HCT116 (cell line): ENCODE results near the gene TEX19.

Source experiments
- ATF3 ChIP-seq: IDR thresholded peaks from 2 replicates; pipeline ENCODE4 v1.6.1; 2012
- CEBPB ChIP-seq: IDR thresholded peaks from 2 replicates; pipeline ENCODE4 v1.6.1; 2012; ENCODE audit warnings: low read depth
- EZH2 ChIP-seq: fragments of 200-600 bp; sonication (generic); IDR thresholded peaks from 2 replicates; pipeline ENCODE4 v1.6.1; 2017; ENCODE audit warnings: antibody characterized with exemption, mixed run types
- EZH2phosphoT487 ChIP-seq: fragments of 200-600 bp; IDR thresholded peaks from 2 replicates; pipeline ENCODE4 v1.6.1; 2018; ENCODE audit warnings: antibody characterized with exemption, borderline replicate concordance
- JUND ChIP-seq: IDR thresholded peaks from 2 replicates; pipeline ENCODE4 v1.6.1; 2012
- MAX ChIP-seq: IDR thresholded peaks from 2 replicates; pipeline ENCODE4 v1.6.1; 2012
- POLR2AphosphoS5 ChIP-seq: IDR thresholded peaks from 2 replicates; pipeline ENCODE4 v1.6.1; 2011; ENCODE audit warnings: mild to moderate bottlenecking, low read depth, low read length, moderate library complexity
- RAD21 ChIP-seq: IDR thresholded peaks from 2 replicates; pipeline ENCODE4 v1.6.1; 2012; ENCODE audit warnings: low read depth, mild to moderate bottlenecking
- TCF7L2 ChIP-seq: IDR thresholded peaks from 2 replicates; pipeline ENCODE4 v1.7.0; 2011; ENCODE audit warnings: borderline replicate concordance, inconsistent platforms; ENCODE audit not compliant: insufficient read depth, insufficient read length; ENCODE audit errors: extremely low read depth
- ZNF274 ChIP-seq: fragments of 200-500 bp; sonication (Bioruptor generic); IDR thresholded peaks from 2 replicates; pipeline ENCODE4 v1.6.1; 2014; ENCODE audit warnings: mild to moderate bottlenecking, low read depth, low read length, inconsistent platforms
- TF ChIP-seq, protein P1 (sequence below), 3 experiments: fragments of 200-600 bp in 1 of 3; sonication (generic) in 1 of 3; IDR thresholded peaks in 2 of 3; conservative IDR thresholded peaks in 1 of 3; 2 replicates each; pipeline ENCODE4 v1.5.1; 2012 to 2017; ENCODE audit warnings: low read depth in 2 of 3, low read length in 2 of 3, antibody characterized with exemption in 1 of 3, borderline replicate concordance in 1 of 3, control low read depth in 1 of 3, mild to moderate bottlenecking in 1 of 3, mixed read lengths in 1 of 3, mixed run types in 1 of 3, moderate library complexity in 1 of 3; ENCODE audit not compliant: insufficient read depth in 1 of 3

DNA sequence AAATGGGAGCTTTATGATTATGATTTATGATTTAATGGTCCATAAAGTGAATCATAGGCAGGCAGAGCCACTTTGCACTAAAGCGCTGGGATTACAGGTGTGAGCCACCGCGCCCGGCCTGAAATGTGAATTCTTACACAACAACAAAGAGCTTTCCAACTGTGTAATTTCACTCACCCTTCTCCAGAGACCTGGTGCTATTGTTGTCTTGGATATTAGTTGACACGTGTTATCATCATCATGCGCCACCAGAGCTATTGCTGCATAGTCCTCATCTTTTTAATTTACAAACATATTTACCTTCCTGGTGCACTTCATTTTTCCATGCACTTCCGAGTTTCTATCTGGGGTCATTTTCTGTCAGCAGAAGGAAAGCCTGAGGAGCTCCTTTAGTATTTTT is 7.7 kb downstream of the TEX19 start:
- TF ChIP-seq POLR2AphosphoS5 = no peak
- TF ChIP-seq EZH2phosphoT487 = no peak
- TF ChIP-seq, protein P1, sequence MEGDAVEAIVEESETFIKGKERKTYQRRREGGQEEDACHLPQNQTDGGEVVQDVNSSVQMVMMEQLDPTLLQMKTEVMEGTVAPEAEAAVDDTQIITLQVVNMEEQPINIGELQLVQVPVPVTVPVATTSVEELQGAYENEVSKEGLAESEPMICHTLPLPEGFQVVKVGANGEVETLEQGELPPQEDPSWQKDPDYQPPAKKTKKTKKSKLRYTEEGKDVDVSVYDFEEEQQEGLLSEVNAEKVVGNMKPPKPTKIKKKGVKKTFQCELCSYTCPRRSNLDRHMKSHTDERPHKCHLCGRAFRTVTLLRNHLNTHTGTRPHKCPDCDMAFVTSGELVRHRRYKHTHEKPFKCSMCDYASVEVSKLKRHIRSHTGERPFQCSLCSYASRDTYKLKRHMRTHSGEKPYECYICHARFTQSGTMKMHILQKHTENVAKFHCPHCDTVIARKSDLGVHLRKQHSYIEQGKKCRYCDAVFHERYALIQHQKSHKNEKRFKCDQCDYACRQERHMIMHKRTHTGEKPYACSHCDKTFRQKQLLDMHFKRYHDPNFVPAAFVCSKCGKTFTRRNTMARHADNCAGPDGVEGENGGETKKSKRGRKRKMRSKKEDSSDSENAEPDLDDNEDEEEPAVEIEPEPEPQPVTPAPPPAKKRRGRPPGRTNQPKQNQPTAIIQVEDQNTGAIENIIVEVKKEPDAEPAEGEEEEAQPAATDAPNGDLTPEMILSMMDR (IDR thresholded peaks at IDR 0.05 in 2 of 3, conservative IDR thresholded peaks at IDR 0.05 in 1 of 3; ENCODE audit: borderline replicate concordance in 1 of 3, insufficient read depth in 1 of 3, low read depth in 2 of 3, low read length in 2 of 3) = no peak
- TF ChIP-seq JUND = no peak
- TF ChIP-seq EZH2 = no peak
- TF ChIP-seq ZNF274 = no peak
- no peak for TF ChIP-seq RAD21
- TF ChIP-seq MAX = no peak
- no peak for TF ChIP-seq CEBPB
- TF ChIP-seq ATF3 = no peak
- TF ChIP-seq TCF7L2 = no peak
